ENCODE results near the gene ZFYVE9.

- TF ChIP-seq BHLHE40 (IDR thresholded peaks at IDR 0.05; ENCODE audit: borderline replicate concordance) (no peak), SP1 (IDR thresholded peaks at IDR 0.05) (no peak), FOXM1 (IDR thresholded peaks at IDR 0.05; ENCODE audit: borderline replicate concordance) (no peak)
These were observed 224.0 kb downstream of the ZFYVE9 start, which contains the start of gene CC2D1B for GRCh38 chr1:52365746-52366516.
